ENCODE measurements around the gene ARID3B.

Gene ARID3B

GRCh38 chr15:74603789-74604705, 63.0 kb downstream of the ARID3B start:
- DNase-seq: no peak

- DNase-seq: no peak
These were observed 64.2 kb downstream of the ARID3B start for GRCh38 chr15:74604983-74605794.

- DNase-seq: no peak
These were observed 64.8 kb downstream of the ARID3B start for GRCh38 chr15:74605795-74606150.

GRCh38 chr15:74608786-74609185, 67.8 kb downstream of the ARID3B start:
- no peak for DNase-seq

GRCh38 chr15:74609938-74610301, 68.9 kb downstream of the ARID3B start:
- DNase-seq: no peak

GRCh38 chr15:74610302-74610951, 69.4 kb downstream of the ARID3B start:
- peak; percentile 28 for DNase-seq

- no peak for DNase-seq
These were observed 70.3 kb downstream of the ARID3B start for GRCh38 chr15:74611341-74611740.

- DNase-seq: no peak
These were observed 70.8 kb downstream of the ARID3B start for GRCh38 chr15:74611834-74612233.

GRCh38 chr15:74612677-74613076, 71.7 kb downstream of the ARID3B start:
- DNase-seq: no peak

- no peak for DNase-seq
These were observed 72.3 kb downstream of the ARID3B start for GRCh38 chr15:74613089-74613952.

- no peak for DNase-seq
These were observed 73.1 kb downstream of the ARID3B start for GRCh38 chr15:74613953-74614743.

GRCh38 chr15:74614744-74615507, 73.9 kb downstream of the ARID3B start:
- DNase-seq: peak; percentile 86

- DNase-seq: peak; percentile 96
These were observed 74.7 kb downstream of the ARID3B start, which contains the start of gene CLK3 for GRCh38 chr15:74615508-74616365. Gene CLK3 (plus strand): TSS chr15:74615836. CDS start chr15:74619197, 3,361 bp downstream.

GRCh38 chr15:74616366-74616939, 75.4 kb downstream of the ARID3B start:
- DNase-seq: no peak

GRCh38 chr15:74616996-74617395, 76.0 kb downstream of the ARID3B start:
- no peak for DNase-seq

GRCh38 chr15:74618841-74619596, 78.0 kb downstream of the ARID3B start:
- DNase-seq: no peak

GRCh38 chr15:74619916-74620635, 79.1 kb downstream of the ARID3B start:
- no peak for DNase-seq
